Caki2 (cell line): Measurements from ENCODE around the gene XYLT1. TPM values are rescaled to one million over a fixed set of nuclear protein-coding genes. Genes with fewer than 3 reads are reported as not detected.

Experiments
- DNase-seq: peaks from one replicate; pipeline ENCODE4 v3.0.0-alpha.2; 2015; ENCODE audit warnings: low read depth
- in situ Hi-C: cut with HindIII; loops from 2 replicates; pipeline ENCODE4 v1.10.0; 2016; ENCODE audit warnings: low sequenced_read_pairs, low pct_unique_long_range_greater_than_20kb, mixed read lengths
- total RNA-seq: library from RNA; depleted of rRNA; stranded (reverse); fragments of >200 nt; shearing (Covaris generic); gene quantifications from 2 replicates; pipeline ENCODE4 v1.2.3, GENCODE V29; 2014; ENCODE audit warnings: low replicate concordance

Gene XYLT1
- total RNA-seq, 1 experiment from 2014 or later, result 5.8 TPM

- in situ Hi-C loops, result no loop called here
- DNase-seq, result no peak
Observed at GRCh38 chr16:17227278-17227677, 243.5 kb downstream of the XYLT1 start.

- in situ Hi-C loops, result no loop called here
- no peak for DNase-seq
Observed at GRCh38 chr16:17225541-17225940, 245.2 kb downstream of the XYLT1 start.

- DNase-seq, result no peak
- in situ Hi-C loops, result no loop called here
Observed at GRCh38 chr16:17224879-17225281, 245.9 kb downstream of the XYLT1 start.

- in situ Hi-C loops, result no loop called here
- no peak for DNase-seq
Observed at GRCh38 chr16:17224350-17224749, 246.4 kb downstream of the XYLT1 start.

GRCh38 chr16:17223576-17223975, 247.2 kb downstream of the XYLT1 start:
- in situ Hi-C loops, result no loop called here

GRCh38 chr16:17222871-17223401, 247.8 kb downstream of the XYLT1 start:
- in situ Hi-C loops, result no loop called here
- DNase-seq, result no peak

More at GRCh38 chr16:17223576-17223975, 247.2 kb downstream of the XYLT1 start:
- DNase-seq, result no peak

- in situ Hi-C loops, result no loop called here
- no peak for DNase-seq
Observed at GRCh38 chr16:17219991-17220390, 250.8 kb downstream of the XYLT1 start.

- in situ Hi-C loops, result no loop called here
- DNase-seq, result no peak
Observed at GRCh38 chr16:17215936-17216335, 254.8 kb downstream of the XYLT1 start.

- in situ Hi-C loops, result no loop called here
Observed at GRCh38 chr16:17215306-17215705, 255.5 kb downstream of the XYLT1 start.

GRCh38 chr16:17213974-17214373, 256.8 kb downstream of the XYLT1 start:
- no peak for DNase-seq
- in situ Hi-C loops, result no loop called here

More at GRCh38 chr16:17215306-17215705, 255.5 kb downstream of the XYLT1 start:
- no peak for DNase-seq

- in situ Hi-C loops, result no loop called here
Observed at GRCh38 chr16:17213025-17213424, 257.7 kb downstream of the XYLT1 start.

GRCh38 chr16:17212606-17213005, 258.2 kb downstream of the XYLT1 start:
- in situ Hi-C loops, result no loop called here
- DNase-seq, result no peak

More at GRCh38 chr16:17213025-17213424, 257.7 kb downstream of the XYLT1 start:
- no peak for DNase-seq

GRCh38 chr16:17211797-17212196, 259.0 kb downstream of the XYLT1 start:
- no peak for DNase-seq
- in situ Hi-C loops, result no loop called here

GRCh38 chr16:17206712-17207111, 264.0 kb downstream of the XYLT1 start:
- DNase-seq, result no peak
- in situ Hi-C loops, result no loop called here

GRCh38 chr16:17205279-17206211, 265.2 kb downstream of the XYLT1 start:
- in situ Hi-C loops, result no loop called here
- DNase-seq, result peak; percentile 8

- in situ Hi-C loops, result no loop called here
- no peak for DNase-seq
Observed at GRCh38 chr16:17204644-17205043, 266.1 kb downstream of the XYLT1 start.

GRCh38 chr16:17204206-17204605, 266.6 kb downstream of the XYLT1 start:
- in situ Hi-C loops, result no loop called here
- DNase-seq, result no peak

- in situ Hi-C loops, result no loop called here
- DNase-seq, result peak; percentile 8
Observed at GRCh38 chr16:17203424-17203823, 267.3 kb downstream of the XYLT1 start.

GRCh38 chr16:17199135-17199534, 271.6 kb downstream of the XYLT1 start:
- DNase-seq, result no peak
- in situ Hi-C loops, result no loop called here

GRCh38 chr16:17196526-17196925, 274.2 kb downstream of the XYLT1 start:
- in situ Hi-C loops, result no loop called here
- no peak for DNase-seq
